GM21717 (cell line): Measurements from ENCODE around the gene DAPK2.

Experiments used
- ATAC-seq: cut with Tn5 transposase; IDR thresholded peaks from one replicate; pipeline ENCODE4 v1.9.1; 2021; ENCODE audit warnings: mild to moderate bottlenecking, moderate library complexity; ENCODE audit not compliant: unreplicated experiment

DAPK2 gene

GRCh38 chr15:63899193-63899592 lies 147.1 kb downstream of the DAPK2 start:
- no peak for ATAC-seq

GRCh38 chr15:63896336-63897115 lies 149.8 kb downstream of the DAPK2 start:
- peak; percentile 66 for ATAC-seq

- ATAC-seq, result no peak
Measured at GRCh38 chr15:63895787-63896218, 150.5 kb downstream of the DAPK2 start.

GRCh38 chr15:63895194-63895593 lies 151.1 kb downstream of the DAPK2 start:
- ATAC-seq, result no peak

GRCh38 chr15:63894662-63894949 lies 151.7 kb downstream of the DAPK2 start:
- no peak for ATAC-seq

GRCh38 chr15:63893866-63894661 lies 152.2 kb downstream of the DAPK2 start:
- no peak for ATAC-seq

GRCh38 chr15:63892794-63893441 lies 153.4 kb downstream of the DAPK2 start:
- ATAC-seq, result no peak

GRCh38 chr15:63891768-63892133 lies 154.5 kb downstream of the DAPK2 start:
- no peak for ATAC-seq

- ATAC-seq, result no peak
Measured at GRCh38 chr15:63891079-63891767, 155.1 kb downstream of the DAPK2 start.

GRCh38 chr15:63890617-63891016 lies 155.7 kb downstream of the DAPK2 start:
- ATAC-seq, result no peak

GRCh38 chr15:63889831-63890230 lies 156.5 kb downstream of the DAPK2 start:
- no peak for ATAC-seq

GRCh38 chr15:63888823-63889222 lies 157.5 kb downstream of the DAPK2 start:
- no peak for ATAC-seq

GRCh38 chr15:63888146-63888545 lies 158.1 kb downstream of the DAPK2 start:
- no peak for ATAC-seq

GRCh38 chr15:63887630-63888029 lies 158.7 kb downstream of the DAPK2 start:
- ATAC-seq, result no peak

- ATAC-seq, result no peak
Measured at GRCh38 chr15:63884953-63885352, 161.3 kb downstream of the DAPK2 start.

GRCh38 chr15:63881431-63881830 lies 164.9 kb downstream of the DAPK2 start:
- no peak for ATAC-seq

- no peak for ATAC-seq
Measured at GRCh38 chr15:63880744-63881143, 165.5 kb downstream of the DAPK2 start.

- ATAC-seq, result no peak
Measured at GRCh38 chr15:63879995-63880394, 166.3 kb downstream of the DAPK2 start.

- ATAC-seq, result no peak
Measured at GRCh38 chr15:63879211-63879610, 167.1 kb downstream of the DAPK2 start.

- ATAC-seq, result no peak
Measured at GRCh38 chr15:63877713-63878271, 168.5 kb downstream of the DAPK2 start.

GRCh38 chr15:63876085-63876662 lies 170.1 kb downstream of the DAPK2 start:
- ATAC-seq, result no peak
